Loucy (cell line): ENCODE measurements around the gene CLTA.

ENCODE experiments used
- CTCF ChIP-seq: fragments of 200-600 bp; sonication (generic); conservative IDR thresholded peaks from 2 replicates; pipeline ENCODE4 v1.5.1; 2014; ENCODE audit warnings: mild to moderate bottlenecking, antibody characterized with exemption, low read length
- EZH2phosphoT487 ChIP-seq: fragments of 200-600 bp; IDR thresholded peaks from 2 replicates; pipeline ENCODE4 v1.6.1; 2018; ENCODE audit warnings: antibody characterized with exemption, mild to moderate bottlenecking, moderate library complexity, borderline replicate concordance

GRCh38 chr9:36154331-36154952 lies 36.3 kb upstream of the CLTA start:
- TF ChIP-seq CTCF: no peak
- TF ChIP-seq EZH2phosphoT487: no peak
